Measurements from ENCODE around the gene POTEE.
"Not testable (repeated sequence)": the region's sequence is repeated elsewhere in the genome, so short reads cannot be mapped to it uniquely, and the experiment has no call there.

DNA sequence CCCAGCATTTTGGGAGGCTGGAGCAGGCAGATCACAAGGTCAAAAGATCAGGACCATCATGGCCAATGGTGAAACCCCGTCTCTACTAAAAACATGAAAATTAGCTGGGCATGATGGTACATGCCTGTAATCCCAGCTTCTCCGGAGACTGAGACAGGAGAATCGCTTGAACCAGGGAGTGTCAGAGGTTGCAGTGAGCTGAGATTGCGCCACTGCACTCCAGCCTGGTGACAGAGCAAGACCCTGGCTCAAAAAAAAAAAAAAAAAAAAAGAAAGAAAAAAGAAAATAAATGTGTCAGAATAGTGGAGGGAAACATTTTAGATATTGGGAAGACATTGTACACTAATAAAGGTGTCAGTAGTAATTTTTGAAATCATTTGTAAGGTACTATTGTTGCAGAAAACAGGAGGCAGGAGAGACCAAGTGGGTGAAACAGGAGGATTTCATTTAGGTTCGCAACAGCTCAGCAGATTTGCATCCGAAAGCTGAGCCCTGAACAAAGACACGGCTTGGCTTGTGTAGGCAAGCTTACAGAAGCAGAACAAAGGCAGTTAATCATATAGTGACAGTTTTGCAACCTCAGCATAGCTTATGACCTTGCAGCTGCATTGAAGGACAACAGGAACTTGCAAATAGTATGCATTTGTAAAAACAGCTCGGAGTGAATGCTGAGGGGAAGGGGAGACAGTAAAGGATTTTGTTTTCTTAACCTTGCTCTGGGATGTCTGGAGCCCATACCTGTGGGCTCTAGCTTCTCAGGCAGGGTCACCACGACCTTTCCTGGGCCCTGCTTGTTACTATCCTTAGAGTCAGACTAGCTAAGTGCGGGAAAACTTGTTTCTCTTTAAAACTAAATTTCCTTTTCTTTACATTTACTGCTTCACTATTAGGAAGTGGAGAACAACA is 26.5 kb downstream of the POTEE start:
- TF ChIP-seq POLR2A (IDR thresholded peaks at IDR 0.05; ENCODE audit: low read length); GATA1 (IDR thresholded peaks at IDR 0.05; ENCODE audit: low read depth, low read length): not testable (repeated sequence)
